ENCODE results near the gene MAGI1. TPM values are rescaled to one million over a fixed set of nuclear protein-coding genes. Genes with fewer than 3 reads are reported as not detected.
"Not testable (repeated sequence)": the region's sequence is repeated elsewhere in the genome, so short reads cannot be mapped to it uniquely, and the experiment has no call there.

Gene MAGI1
- total RNA-seq, 4 donors from 2014 or later = 7.6 to 42.9 (median 37.0) TPM

DNA sequence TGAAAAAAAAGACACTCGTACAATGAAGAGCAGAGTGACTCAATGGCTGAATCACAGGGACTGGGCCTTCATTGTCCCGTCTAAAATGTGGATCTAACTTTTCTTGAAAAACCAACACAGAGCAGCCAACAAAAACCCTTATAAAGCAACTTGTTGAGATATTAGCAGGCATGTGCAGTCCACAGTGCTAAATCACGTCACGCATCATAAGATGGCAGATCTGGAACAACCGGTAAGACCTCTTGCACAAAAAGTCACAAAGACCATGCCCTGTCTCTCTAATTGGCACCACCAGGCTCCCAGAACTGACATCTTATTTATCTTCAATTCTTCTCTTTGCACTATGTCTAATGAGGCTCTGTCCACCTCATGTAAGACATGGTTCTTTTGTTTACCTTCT is 177.0 kb downstream of the MAGI1 start:
- Histone ChIP-seq H3K27me3 (no peaks in the 10 kb centered on the region), H3K9me3 (no peaks in the 10 kb centered on the region), H3K4me1 (no peaks in the 10 kb centered on the region), H3K27ac (no peak overlapping the region), H3K4me3 (no peak overlapping the region), H3K36me3 (no peaks in the 10 kb centered on the region)
- no peak for DNase-seq
- intact Hi-C loops (cut with DNase I; ENCODE audit: low total_unique reads) = no loop called here
- no peak for TF ChIP-seq POLR2A (IDR thresholded peaks at IDR 0.05)
- TF ChIP-seq, protein P1, sequence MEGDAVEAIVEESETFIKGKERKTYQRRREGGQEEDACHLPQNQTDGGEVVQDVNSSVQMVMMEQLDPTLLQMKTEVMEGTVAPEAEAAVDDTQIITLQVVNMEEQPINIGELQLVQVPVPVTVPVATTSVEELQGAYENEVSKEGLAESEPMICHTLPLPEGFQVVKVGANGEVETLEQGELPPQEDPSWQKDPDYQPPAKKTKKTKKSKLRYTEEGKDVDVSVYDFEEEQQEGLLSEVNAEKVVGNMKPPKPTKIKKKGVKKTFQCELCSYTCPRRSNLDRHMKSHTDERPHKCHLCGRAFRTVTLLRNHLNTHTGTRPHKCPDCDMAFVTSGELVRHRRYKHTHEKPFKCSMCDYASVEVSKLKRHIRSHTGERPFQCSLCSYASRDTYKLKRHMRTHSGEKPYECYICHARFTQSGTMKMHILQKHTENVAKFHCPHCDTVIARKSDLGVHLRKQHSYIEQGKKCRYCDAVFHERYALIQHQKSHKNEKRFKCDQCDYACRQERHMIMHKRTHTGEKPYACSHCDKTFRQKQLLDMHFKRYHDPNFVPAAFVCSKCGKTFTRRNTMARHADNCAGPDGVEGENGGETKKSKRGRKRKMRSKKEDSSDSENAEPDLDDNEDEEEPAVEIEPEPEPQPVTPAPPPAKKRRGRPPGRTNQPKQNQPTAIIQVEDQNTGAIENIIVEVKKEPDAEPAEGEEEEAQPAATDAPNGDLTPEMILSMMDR (IDR thresholded peaks at IDR 0.05) = no peak

DNA sequence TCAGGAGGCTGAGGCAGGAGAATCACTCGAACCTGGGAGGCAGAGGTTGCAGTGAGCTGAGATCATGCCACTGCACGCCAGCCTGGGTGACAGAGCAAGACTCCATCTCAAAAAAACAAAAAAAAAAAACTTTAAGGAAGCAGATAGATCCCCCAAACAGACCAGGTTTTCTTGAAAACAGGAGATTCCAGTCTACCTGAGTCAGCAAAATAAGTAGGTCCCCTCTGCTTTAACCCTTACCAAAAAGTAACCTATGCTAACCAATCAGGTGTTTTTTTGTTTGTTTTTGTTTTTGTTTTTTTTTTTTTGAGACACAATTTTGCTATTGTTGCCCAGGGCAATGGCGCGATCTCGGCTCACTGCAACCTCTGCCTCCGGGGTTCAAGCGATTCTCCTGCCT is 179.1 kb downstream of the MAGI1 start:
- DNase-seq; H3K27me3 ChIP-seq; H3K4me1 ChIP-seq; H3K27ac ChIP-seq; intact Hi-C loops (cut with DNase I; ENCODE audit: low total_unique reads); H3K9me3 ChIP-seq; H3K36me3 ChIP-seq; H3K4me3 ChIP-seq: not testable (repeated sequence)

DNA sequence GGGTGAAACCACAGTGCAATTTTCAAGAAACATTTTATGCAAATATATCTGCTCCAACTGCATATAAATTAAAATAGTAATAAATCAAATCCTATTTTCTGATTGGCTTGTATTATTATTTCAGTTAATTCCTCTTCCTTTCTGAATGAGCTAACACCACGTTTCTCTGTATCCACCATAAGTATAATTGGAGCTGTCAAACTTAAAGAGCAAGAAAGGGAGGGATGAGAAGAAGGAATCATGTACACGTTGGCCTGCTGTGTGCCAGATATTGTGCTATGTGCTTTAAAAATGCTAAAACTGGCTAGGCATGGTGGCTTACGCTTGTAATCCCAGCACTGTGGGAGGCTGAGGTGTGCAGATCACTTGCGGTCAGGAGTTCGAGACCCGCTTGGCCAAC is 180.0 kb downstream of the MAGI1 start:
- no peak overlapping the region for H3K4me3 ChIP-seq
- no peaks in the 10 kb centered on the region for H3K9me3 ChIP-seq
- H3K36me3 ChIP-seq = no peaks in the 10 kb centered on the region
- TF ChIP-seq, protein P1 (IDR thresholded peaks at IDR 0.05) = no peak
- TF ChIP-seq POLR2A (IDR thresholded peaks at IDR 0.05) = no peak
- H3K27ac ChIP-seq = no peak overlapping the region
- intact Hi-C loops (cut with DNase I; ENCODE audit: low total_unique reads) = no loop called here
- no peaks in the 10 kb centered on the region for H3K4me1 ChIP-seq
- DNase-seq = no peak
- H3K27me3 ChIP-seq = no peaks in the 10 kb centered on the region

DNA sequence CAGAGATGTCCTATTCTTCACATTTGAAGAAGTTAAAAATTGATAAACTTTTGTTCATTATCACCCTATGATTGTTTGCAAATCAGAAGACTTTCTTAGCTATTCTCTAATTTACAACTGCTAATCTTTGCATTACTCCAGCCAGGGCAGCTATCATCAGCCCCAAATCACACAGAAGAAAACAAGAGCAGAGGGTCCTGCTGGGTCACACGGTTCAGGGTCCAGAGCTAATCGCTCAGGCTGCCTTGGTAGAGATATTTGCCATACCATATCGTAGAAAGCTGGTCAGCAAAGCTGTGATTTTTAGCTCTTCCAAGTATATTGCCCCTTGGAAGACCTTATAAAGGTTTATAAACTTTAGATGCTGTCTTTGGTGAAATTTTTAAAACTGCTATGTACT is 181.4 kb downstream of the MAGI1 start:
- H3K36me3 ChIP-seq = no peaks in the 10 kb centered on the region
- no peak overlapping the region for H3K27ac ChIP-seq
- intact Hi-C loops (cut with DNase I; ENCODE audit: low total_unique reads) = no loop called here

DNA sequence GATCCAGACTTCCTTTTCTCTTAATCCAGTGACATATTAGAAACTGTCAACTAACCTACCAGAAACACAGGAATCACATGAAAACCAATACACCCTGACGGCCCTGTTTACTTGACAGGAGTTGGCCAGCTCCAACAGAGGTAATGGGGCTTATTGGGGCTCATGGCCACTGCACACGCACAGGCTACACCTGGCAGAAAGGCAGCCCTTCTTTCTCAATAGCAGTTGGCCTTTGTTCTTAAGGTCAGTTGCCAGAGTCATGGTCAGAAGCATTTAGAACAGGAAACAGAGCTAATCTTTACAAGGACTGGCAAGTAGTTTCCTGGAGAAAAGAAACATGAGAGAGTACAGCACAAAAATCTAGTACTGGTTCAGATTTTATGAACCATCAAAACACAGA is 181.8 kb downstream of the MAGI1 start:
- Histone ChIP-seq H3K4me3 (no peak overlapping the region), H3K27ac (no peak overlapping the region)
- intact Hi-C loops (cut with DNase I; ENCODE audit: low total_unique reads) = no loop called here

More for the DNA sequence above, 181.4 kb downstream of the MAGI1 start:
- no peak overlapping the region for H3K4me3 ChIP-seq
- no peaks in the 10 kb centered on the region for H3K4me1 ChIP-seq
- DNase-seq = no peak
- H3K9me3 ChIP-seq = no peaks in the 10 kb centered on the region
- H3K27me3 ChIP-seq = no peaks in the 10 kb centered on the region
- TF ChIP-seq, protein P1 (IDR thresholded peaks at IDR 0.05) = no peak
- no peak for TF ChIP-seq POLR2A (IDR thresholded peaks at IDR 0.05)

More for the DNA sequence above, 181.8 kb downstream of the MAGI1 start:
- no peak for TF ChIP-seq POLR2A (IDR thresholded peaks at IDR 0.05)
- TF ChIP-seq, protein P1 (IDR thresholded peaks at IDR 0.05) = no peak
- no peak for DNase-seq
- no peaks in the 10 kb centered on the region for H3K9me3 ChIP-seq
- H3K4me1 ChIP-seq = no peaks in the 10 kb centered on the region
- H3K36me3 ChIP-seq = no peaks in the 10 kb centered on the region
- H3K27me3 ChIP-seq = no peaks in the 10 kb centered on the region

All from uterus (tissue), 4 donors.